ENCODE measurements around the gene SF3B6.

- TF ChIP-seq CTCF (conservative IDR thresholded peaks at IDR 0.05; ENCODE audit: low read depth in 2 of 2) (peak; percentile 66 to 98), CREB1 (CRISPR knock-in tag; IDR thresholded peaks at IDR 0.05; ENCODE audit: low read depth) (no peak), ZNF114 (CRISPR knock-in tag; IDR thresholded peaks at IDR 0.05) (no peak), POLR2AphosphoS5 (IDR thresholded peaks at IDR 0.05; ENCODE audit: low read depth) (no peak), EZH2 (IDR thresholded peaks at IDR 0.05; ENCODE audit: low read depth, unreplicated experiment) (no peak), NANOG (IDR thresholded peaks at IDR 0.05; ENCODE audit: borderline replicate concordance) (no peak), EZH2phosphoT487 (IDR thresholded peaks at IDR 0.05; ENCODE audit: unreplicated experiment) (no peak), JUNB (IDR thresholded peaks at IDR 0.05; ENCODE audit: unreplicated experiment) (no peak), ZNF331 (CRISPR knock-in tag; IDR thresholded peaks at IDR 0.05; ENCODE audit: low read depth) (no peak)
- TF ChIP-seq, protein P1, sequence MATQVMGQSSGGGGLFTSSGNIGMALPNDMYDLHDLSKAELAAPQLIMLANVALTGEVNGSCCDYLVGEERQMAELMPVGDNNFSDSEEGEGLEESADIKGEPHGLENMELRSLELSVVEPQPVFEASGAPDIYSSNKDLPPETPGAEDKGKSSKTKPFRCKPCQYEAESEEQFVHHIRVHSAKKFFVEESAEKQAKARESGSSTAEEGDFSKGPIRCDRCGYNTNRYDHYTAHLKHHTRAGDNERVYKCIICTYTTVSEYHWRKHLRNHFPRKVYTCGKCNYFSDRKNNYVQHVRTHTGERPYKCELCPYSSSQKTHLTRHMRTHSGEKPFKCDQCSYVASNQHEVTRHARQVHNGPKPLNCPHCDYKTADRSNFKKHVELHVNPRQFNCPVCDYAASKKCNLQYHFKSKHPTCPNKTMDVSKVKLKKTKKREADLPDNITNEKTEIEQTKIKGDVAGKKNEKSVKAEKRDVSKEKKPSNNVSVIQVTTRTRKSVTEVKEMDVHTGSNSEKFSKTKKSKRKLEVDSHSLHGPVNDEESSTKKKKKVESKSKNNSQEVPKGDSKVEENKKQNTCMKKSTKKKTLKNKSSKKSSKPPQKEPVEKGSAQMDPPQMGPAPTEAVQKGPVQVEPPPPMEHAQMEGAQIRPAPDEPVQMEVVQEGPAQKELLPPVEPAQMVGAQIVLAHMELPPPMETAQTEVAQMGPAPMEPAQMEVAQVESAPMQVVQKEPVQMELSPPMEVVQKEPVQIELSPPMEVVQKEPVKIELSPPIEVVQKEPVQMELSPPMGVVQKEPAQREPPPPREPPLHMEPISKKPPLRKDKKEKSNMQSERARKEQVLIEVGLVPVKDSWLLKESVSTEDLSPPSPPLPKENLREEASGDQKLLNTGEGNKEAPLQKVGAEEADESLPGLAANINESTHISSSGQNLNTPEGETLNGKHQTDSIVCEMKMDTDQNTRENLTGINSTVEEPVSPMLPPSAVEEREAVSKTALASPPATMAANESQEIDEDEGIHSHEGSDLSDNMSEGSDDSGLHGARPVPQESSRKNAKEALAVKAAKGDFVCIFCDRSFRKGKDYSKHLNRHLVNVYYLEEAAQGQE (IDR thresholded peaks at IDR 0.05; ENCODE audit: unreplicated experiment), result no peak
- TF ChIP-seq, protein P2, sequence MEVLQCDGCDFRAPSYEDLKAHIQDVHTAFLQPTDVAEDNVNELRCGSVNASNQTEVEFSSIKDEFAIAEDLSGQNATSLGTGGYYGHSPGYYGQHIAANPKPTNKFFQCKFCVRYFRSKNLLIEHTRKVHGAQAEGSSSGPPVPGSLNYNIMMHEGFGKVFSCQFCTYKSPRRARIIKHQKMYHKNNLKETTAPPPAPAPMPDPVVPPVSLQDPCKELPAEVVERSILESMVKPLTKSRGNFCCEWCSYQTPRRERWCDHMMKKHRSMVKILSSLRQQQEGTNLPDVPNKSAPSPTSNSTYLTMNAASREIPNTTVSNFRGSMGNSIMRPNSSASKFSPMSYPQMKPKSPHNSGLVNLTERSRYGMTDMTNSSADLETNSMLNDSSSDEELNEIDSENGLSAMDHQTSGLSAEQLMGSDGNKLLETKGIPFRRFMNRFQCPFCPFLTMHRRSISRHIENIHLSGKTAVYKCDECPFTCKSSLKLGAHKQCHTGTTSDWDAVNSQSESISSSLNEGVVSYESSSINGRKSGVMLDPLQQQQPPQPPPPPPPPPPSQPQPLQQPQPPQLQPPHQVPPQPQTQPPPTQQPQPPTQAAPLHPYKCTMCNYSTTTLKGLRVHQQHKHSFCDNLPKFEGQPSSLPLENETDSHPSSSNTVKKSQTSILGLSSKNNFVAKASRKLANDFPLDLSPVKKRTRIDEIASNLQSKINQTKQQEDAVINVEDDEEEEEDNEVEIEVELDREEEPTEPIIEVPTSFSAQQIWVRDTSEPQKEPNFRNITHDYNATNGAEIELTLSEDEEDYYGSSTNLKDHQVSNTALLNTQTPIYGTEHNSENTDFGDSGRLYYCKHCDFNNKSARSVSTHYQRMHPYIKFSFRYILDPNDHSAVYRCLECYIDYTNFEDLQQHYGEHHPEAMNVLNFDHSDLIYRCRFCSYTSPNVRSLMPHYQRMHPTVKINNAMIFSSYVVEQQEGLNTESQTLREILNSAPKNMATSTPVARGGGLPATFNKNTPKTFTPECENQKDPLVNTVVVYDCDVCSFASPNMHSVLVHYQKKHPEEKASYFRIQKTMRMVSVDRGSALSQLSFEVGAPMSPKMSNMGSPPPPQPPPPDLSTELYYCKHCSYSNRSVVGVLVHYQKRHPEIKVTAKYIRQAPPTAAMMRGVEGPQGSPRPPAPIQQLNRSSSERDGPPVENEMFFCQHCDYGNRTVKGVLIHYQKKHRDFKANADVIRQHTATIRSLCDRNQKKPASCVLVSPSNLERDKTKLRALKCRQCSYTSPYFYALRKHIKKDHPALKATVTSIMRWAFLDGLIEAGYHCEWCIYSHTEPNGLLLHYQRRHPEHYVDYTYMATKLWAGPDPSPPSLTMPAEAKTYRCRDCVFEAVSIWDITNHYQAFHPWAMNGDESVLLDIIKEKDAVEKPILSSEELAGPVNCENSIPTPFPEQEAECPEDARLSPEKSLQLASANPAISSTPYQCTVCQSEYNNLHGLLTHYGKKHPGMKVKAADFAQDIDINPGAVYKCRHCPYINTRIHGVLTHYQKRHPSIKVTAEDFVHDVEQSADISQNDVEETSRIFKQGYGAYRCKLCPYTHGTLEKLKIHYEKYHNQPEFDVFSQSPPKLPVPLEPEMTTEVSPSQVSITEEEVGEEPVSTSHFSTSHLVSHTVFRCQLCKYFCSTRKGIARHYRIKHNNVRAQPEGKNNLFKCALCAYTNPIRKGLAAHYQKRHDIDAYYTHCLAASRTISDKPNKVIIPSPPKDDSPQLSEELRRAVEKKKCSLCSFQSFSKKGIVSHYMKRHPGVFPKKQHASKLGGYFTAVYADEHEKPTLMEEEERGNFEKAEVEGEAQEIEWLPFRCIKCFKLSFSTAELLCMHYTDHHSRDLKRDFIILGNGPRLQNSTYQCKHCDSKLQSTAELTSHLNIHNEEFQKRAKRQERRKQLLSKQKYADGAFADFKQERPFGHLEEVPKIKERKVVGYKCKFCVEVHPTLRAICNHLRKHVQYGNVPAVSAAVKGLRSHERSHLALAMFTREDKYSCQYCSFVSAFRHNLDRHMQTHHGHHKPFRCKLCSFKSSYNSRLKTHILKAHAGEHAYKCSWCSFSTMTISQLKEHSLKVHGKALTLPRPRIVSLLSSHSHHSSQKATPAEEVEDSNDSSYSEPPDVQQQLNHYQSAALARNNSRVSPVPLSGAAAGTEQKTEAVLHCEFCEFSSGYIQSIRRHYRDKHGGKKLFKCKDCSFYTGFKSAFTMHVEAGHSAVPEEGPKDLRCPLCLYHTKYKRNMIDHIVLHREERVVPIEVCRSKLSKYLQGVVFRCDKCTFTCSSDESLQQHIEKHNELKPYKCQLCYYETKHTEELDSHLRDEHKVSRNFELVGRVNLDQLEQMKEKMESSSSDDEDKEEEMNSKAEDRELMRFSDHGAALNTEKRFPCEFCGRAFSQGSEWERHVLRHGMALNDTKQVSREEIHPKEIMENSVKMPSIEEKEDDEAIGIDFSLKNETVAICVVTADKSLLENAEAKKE (CRISPR knock-in tag; IDR thresholded peaks at IDR 0.05), result peak; percentile 25; the same call in 1 of the 2 replicates
- TF ChIP-seq, protein P3, sequence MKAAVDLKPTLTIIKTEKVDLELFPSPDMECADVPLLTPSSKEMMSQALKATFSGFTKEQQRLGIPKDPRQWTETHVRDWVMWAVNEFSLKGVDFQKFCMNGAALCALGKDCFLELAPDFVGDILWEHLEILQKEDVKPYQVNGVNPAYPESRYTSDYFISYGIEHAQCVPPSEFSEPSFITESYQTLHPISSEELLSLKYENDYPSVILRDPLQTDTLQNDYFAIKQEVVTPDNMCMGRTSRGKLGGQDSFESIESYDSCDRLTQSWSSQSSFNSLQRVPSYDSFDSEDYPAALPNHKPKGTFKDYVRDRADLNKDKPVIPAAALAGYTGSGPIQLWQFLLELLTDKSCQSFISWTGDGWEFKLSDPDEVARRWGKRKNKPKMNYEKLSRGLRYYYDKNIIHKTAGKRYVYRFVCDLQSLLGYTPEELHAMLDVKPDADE (IDR thresholded peaks at IDR 0.05), result no peak
These were observed 54.8 kb downstream of the SF3B6 start for GRCh38 chr2:24021122-24021998.
